ENCODE measurements around the gene PPP1CA.

- TF ChIP-seq, protein P1, sequence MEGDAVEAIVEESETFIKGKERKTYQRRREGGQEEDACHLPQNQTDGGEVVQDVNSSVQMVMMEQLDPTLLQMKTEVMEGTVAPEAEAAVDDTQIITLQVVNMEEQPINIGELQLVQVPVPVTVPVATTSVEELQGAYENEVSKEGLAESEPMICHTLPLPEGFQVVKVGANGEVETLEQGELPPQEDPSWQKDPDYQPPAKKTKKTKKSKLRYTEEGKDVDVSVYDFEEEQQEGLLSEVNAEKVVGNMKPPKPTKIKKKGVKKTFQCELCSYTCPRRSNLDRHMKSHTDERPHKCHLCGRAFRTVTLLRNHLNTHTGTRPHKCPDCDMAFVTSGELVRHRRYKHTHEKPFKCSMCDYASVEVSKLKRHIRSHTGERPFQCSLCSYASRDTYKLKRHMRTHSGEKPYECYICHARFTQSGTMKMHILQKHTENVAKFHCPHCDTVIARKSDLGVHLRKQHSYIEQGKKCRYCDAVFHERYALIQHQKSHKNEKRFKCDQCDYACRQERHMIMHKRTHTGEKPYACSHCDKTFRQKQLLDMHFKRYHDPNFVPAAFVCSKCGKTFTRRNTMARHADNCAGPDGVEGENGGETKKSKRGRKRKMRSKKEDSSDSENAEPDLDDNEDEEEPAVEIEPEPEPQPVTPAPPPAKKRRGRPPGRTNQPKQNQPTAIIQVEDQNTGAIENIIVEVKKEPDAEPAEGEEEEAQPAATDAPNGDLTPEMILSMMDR (IDR thresholded peaks at IDR 0.05): no peak
- no peak for TF ChIP-seq POLR2A (IDR thresholded peaks at IDR 0.05)
Observed at GRCh38 chr11:67395555-67396258, 6.0 kb downstream of the PPP1CA start.

Data from lower leg skin (tissue), 3 donors.